ENCODE measurements around the gene FIG4.
A peak's percentile ranks its signal among the peaks of the same experiment; 100 is the strongest.
"Not testable (repeated sequence)": the region's sequence is repeated elsewhere in the genome, so short reads cannot be mapped to it uniquely, and the experiment has no call there.

FIG4 gene

DNA sequence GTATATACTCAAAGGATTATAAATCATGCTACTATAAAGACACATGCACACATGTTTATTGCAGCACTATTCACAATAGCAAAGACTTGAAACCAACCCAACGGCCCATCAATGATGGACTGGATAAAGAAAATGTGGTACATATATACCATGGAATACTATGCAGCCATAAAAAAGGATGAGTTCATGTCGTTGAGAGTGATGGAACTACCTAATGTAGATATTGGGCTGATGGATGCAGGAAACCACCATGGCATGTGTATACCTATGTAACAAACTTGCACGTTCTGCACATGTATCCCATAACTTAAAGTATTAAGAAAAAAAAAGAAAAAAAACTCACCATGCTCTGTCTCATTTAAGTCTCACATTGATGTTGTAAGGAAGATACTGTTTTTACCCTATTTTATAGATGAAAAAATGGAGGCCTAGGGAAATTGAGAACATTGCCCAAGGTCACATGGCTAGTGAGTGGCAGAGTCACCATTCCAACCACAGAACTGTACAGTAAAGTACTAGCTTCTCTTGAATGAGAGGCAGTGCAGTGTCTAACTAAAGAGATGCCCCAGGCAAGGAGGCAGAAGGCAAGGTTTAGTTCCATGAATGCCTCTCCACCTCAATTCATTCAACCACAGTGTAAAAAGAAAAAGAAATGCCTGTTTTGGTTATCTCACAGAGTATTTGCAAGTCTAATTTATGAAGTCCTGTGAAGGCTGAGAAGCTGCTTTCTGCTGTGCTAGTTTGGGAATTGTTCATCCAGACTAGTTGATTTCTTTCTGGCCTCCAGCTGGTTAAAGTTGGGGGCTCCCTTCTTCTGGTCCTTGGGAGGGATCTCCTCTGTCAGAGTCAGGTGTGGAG, 68.2 kb downstream of the FIG4 start:
- DNase-seq = no peak

GRCh38 chr6:109760208-109760607, 69.1 kb downstream of the FIG4 start:
- DNase-seq = no peak

DNA sequence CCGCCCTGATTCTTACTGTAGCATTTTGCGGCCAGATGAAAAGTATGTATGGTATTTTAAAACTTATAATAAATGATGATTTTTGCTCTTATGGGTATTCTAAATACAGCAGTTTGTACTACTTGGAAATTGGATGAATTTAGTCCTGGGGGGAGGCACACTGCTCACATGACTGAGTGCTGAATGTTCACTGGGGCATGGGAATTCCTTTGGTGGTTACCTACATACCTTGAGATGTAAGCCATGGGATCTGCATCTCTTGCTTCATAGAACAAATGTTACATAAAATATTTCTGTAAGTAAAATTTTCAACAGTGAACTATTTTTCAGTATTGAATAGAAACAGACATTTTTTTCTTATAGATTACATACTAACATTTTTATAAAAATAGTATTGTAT, 71.1 kb downstream of the FIG4 start:
- no peak for DNase-seq

- no peak for DNase-seq
Observed at GRCh38 chr6:109762769-109763441, 71.8 kb downstream of the FIG4 start.

GRCh38 chr6:109766167-109766566, 75.1 kb downstream of the FIG4 start:
- DNase-seq = no peak

- DNase-seq = peak in 2 of 51 donors; percentile 1 to 5
Observed at GRCh38 chr6:109767961-109768360, 76.9 kb downstream of the FIG4 start.

DNA sequence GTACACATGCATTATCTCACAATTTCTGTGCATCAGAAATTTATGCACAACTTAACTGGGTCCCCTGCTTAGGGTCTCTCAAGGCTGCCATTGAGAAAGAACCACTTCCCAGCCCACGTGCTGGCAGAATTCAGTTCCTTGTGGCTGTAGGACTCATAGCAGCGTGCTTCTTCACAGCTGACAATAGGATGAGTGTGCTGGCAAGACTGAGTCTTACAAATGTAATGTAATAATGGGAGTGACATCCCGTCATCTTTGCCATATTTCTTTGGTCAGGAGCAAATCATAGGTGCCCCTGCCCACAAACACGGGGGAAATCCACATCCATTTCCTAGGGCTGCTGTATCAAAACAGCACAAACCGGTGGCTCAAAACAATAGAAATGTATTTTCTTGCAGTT, 77.4 kb downstream of the FIG4 start:
- DNase-seq = no peak

DNA sequence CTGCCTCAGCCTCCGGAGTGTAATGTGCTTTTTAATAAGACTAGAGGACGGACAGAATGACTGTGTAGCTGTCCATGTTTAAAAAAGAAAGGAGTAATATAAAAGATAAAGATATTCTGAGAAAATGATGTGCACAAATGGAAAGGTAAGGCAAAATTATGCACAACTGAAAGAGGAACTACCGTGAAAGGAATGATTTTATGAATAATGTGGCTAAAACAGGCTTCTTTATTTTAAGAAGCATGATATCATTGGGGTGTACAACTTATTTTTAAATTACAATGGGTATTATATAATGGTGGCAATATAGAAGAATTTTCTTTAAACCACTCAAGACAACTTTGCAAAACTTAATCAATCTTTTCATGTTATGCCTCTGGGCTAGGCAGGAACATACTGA, 78.1 kb downstream of the FIG4 start:
- no peak for DNase-seq

DNA sequence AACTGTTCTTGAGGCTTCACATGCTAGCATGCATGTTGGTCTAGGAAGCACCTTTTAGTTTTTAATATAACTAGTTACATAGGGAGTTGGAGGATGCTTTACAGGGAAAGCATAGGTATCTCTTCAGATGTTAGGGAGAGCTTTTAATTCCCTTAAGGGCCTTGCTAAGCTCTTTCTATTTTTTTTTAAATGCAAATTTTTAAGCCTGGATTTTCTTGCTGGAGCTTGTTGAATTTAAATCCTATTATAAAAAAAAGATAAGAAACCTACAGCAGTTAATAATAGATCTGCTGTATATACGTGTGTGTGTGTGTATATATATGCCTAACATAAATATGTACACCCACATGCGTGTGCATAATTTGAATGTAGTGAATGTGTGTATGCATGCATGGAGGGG, 79.0 kb downstream of the FIG4 start:
- no peak for DNase-seq

- no peak for DNase-seq
Observed at GRCh38 chr6:109770779-109771178, 79.7 kb downstream of the FIG4 start.

- not testable (repeated sequence) for DNase-seq
Observed at GRCh38 chr6:109771939-109772755, 81.1 kb downstream of the FIG4 start.

- no peak for DNase-seq
Observed at GRCh38 chr6:109772883-109773431, 81.9 kb downstream of the FIG4 start.

DNA sequence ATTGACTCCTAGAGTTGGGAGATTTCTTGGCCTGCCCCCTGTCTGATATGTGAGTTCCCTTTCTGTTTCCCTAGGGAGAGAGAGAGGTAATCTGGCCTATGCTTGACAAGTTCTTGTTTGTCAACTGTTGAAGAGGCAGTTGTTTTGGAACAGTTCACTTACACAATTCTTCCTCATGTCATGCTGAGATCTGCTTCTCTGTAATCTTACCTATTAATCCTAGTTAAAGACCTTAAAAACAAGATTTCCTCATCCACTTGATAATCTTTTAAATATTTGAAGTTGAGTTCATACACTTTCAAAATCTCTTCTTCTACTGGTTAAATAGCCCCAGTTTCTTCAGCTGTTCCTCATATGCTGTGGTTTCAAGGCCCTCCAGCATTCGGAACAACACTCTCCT, 89.9 kb downstream of the FIG4 start:
- DNase-seq = no peak

DNA sequence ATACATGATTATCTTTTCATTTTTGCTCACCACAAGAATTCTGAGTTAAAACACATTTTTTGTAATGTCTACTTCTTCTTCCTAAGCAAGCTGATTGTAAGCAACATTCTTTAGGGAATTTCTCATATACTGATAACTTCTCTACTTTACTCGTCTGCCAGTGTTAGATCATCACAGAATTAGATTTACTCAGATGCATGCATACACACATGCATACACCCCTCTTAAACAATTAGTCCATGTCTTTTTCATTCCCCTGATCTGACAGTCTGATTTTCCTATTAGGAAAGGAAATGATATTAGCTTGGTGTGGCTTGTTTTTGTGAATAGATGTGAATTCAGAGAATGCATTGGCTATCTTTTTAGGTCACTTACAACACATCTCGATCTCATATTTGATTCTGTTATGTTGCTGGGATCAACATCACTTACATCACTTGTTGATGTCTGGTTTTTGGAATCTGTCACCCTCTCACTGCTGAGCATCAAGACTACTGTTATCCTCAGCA, 91.4 kb downstream of the FIG4 start:
- no peak for DNase-seq

GRCh38 chr6:109783250-109783986, 92.3 kb downstream of the FIG4 start:
- no peak for DNase-seq

- DNase-seq = no peak
Observed at GRCh38 chr6:109787312-109787711, 96.2 kb downstream of the FIG4 start.

- no peak for DNase-seq
Observed at GRCh38 chr6:109788687-109789086, 97.6 kb downstream of the FIG4 start.

DNA sequence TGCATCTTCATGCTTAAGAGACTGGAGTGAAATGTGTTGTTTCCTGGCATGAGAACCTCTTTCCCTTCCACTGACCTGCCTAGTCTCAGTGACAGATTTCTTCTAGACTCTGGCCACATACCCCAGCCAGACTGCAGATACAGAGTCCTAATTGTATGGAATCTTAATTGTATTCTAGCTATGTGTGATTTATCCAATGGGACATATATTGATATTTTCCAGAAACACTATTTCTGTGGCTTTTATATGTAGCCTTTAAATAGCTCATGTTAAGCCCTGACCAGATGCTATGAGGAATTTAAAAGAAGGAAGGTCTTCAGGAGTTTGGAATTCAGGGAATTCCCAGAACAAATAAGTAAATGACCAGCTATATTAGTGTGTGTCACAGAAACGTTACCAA, 99.0 kb downstream of the FIG4 start:
- no peak for DNase-seq

DNA sequence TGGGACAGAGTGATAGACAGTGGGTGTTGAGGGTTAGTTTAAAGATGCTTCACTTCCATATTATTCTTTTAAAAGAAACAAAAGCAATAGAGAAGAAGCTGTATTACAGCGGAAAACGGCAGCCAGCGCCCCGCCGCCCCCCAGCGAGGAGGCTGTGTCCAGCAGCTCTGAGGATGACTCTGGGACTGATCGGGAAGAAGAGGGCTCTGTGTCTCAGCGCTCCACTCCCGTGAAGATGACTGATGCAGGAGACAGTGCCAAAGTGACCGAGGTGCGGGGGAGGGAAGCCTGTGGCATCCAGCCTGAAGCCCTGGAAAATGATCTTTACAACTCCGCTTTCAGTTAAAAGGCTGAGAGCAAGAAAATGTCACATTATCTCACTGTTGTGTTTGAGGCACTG, 100.2 kb downstream of the FIG4 start:
- DNase-seq = peak in 18 of 51 donors; percentile 2 to 30 (median 16)

GRCh38 chr6:109793021-109793420, 101.9 kb downstream of the FIG4 start:
- no peak for DNase-seq

- peak in 2 of 51 donors; percentile 21 to 26 for DNase-seq
Observed at GRCh38 chr6:109793792-109794191, 102.7 kb downstream of the FIG4 start.
